GM12878 (cell line): ENCODE results near the gene AKT1. TPM values are rescaled to one million over a fixed set of nuclear protein-coding genes. Genes with fewer than 3 reads are reported as not detected.

Experiments used
- ATAC-seq: fragments of 200-7000 bp; cut with Tn5 transposase; 3 replicates; pipeline ENCODE4 v1.9.1; 2020; ENCODE audit warnings: mild to moderate bottlenecking, moderate library complexity
- BruUV-seq: library from RNA; stranded (reverse); fragments of 400-500 nt; replicated peaks from 2 replicates; lab custom pipeline; 2021; lab: Mats Ljungman, UMichigan
- CTCF ChIA-PET: fragments of 300-600 bp; sonication (Branson Sonifier 250); formaldehyde crosslinking; extraction: SDS; loops from one replicate; lab custom pipeline; 2021; ENCODE audit warnings: inconsistent platforms; lab: Yijun Ruan, JAX
- POLR2A ChIA-PET: fragments of 350-600 bp; formaldehyde crosslinking; extraction: SDS; loops from one replicate; lab custom pipeline; 2021; ENCODE audit warnings: inconsistent platforms; lab: Charles Lee
- RAD21 ChIA-PET: fragments of 300-600 bp; sonication (Branson Sonifier 250); formaldehyde crosslinking; loops from one replicate; lab custom pipeline; 2023; ENCODE audit warnings: antibody characterized with exemption; ENCODE audit not compliant: unreplicated experiment; lab: Charles Lee
- SMC1A ChIA-PET: fragments of 300-600 bp; sonication (Branson Sonifier 250); formaldehyde crosslinking; loops from one replicate; lab custom pipeline; 2023; ENCODE audit not compliant: unreplicated experiment, uncharacterized antibody; lab: Charles Lee
- DNase-seq: peaks from one replicate; pipeline ENCODE4 v3.0.0-alpha.2; 2011; ENCODE audit warnings: low read depth, low spot score
- FAIRE-seq: peaks from 3 replicates; lab custom pipeline; 2011; peaks lifted over from hg19 to GRCh38; lab: Jason Lieb, UNC
- H2AFZ ChIP-seq: 2 replicates; pipeline ENCODE4 v1.6.0; 2011; ENCODE audit warnings: low read depth, low read length, control low read depth; ENCODE audit not compliant: control insufficient read depth
- H3K27ac ChIP-seq: 2 replicates; pipeline ENCODE4 v1.5.1; 2011; ENCODE audit warnings: control low read depth; ENCODE audit not compliant: control insufficient read depth, insufficient read depth
- H3K27me3 ChIP-seq, 2 experiments: replicated peaks in 1 of 2; 2 replicates each; pipeline versions ENCODE4 v1.6.0 to v1.6.1; 2011; ENCODE audit warnings: low read length in 1 of 2; ENCODE audit not compliant: control insufficient read depth in 2 of 2, insufficient read depth in 2 of 2
- H3K36me3 ChIP-seq, 2 experiments: 2 replicates each; pipeline ENCODE4 v1.5.1; 2011; ENCODE audit warnings: low read length in 1 of 2; ENCODE audit not compliant: control insufficient read depth in 2 of 2, insufficient read depth in 2 of 2
- H3K4me1 ChIP-seq: 2 replicates; pipeline ENCODE4 v1.6.1; 2011; ENCODE audit warnings: mild to moderate bottlenecking, low read length, moderate library complexity, mixed read lengths; ENCODE audit not compliant: control insufficient read depth, insufficient read depth
- H3K4me2 ChIP-seq: 2 replicates; pipeline ENCODE4 v1.6.0; 2011; ENCODE audit warnings: control low read depth; ENCODE audit not compliant: control insufficient read depth, insufficient read depth
- H3K4me3 ChIP-seq: fragments of 200-600 bp; sonication (generic); 2 replicates; pipeline ENCODE4 v1.5.1; 2016
- H3K79me2 ChIP-seq: 2 replicates; pipeline ENCODE4 v1.6.0; 2011; ENCODE audit warnings: low read length; ENCODE audit not compliant: control insufficient read depth, insufficient read depth
- H3K9ac ChIP-seq: 2 replicates; pipeline ENCODE4 v1.8.0; 2011; ENCODE audit warnings: low read length, control low read depth, mixed read lengths; ENCODE audit not compliant: control insufficient read depth, insufficient read depth
- H3K9me3 ChIP-seq: replicated peaks from 3 replicates; pipeline ENCODE4 v1.5.1; 2011; ENCODE audit warnings: mild to moderate bottlenecking, low read length; ENCODE audit not compliant: control insufficient read depth, insufficient read depth
- H4K20me1 ChIP-seq: 2 replicates; pipeline ENCODE4 v1.6.0; 2011; ENCODE audit not compliant: control insufficient read depth, insufficient read depth
- BMI1 ChIP-seq: fragments of 450-650 bp; IDR thresholded peaks from 2 replicates; pipeline ENCODE4 v1.6.1; 2016; ENCODE audit warnings: mild to moderate bottlenecking, moderate library complexity, borderline replicate concordance
- CHD1 ChIP-seq: IDR thresholded peaks from 2 replicates; pipeline ENCODE4 v1.6.1; 2012; ENCODE audit warnings: low read depth, low read length, improper control_type of control experiment
- CHD2 ChIP-seq: IDR thresholded peaks from 2 replicates; pipeline ENCODE4 v1.6.1; 2011; ENCODE audit warnings: low read depth, low read length, improper control_type of control experiment, borderline replicate concordance
- EGR1 ChIP-seq, 2 experiments: IDR thresholded peaks; 1 replicate in 1 of 2; 2 replicates in 1 of 2; pipeline ENCODE4 v1.6.1; 2011 to 2012; ENCODE audit warnings: low read depth in 2 of 2, low read length in 2 of 2, borderline replicate concordance in 1 of 2, mild to moderate bottlenecking in 1 of 2, moderate library complexity in 1 of 2
- ETV6 ChIP-seq, 2 experiments: fragments of 450-650 bp in 1 of 2; IDR thresholded peaks in 1 of 2; conservative IDR thresholded peaks in 1 of 2; 2 replicates each; pipeline ENCODE4 v1.6.1; 2014; ENCODE audit warnings: antibody characterized with exemption in 1 of 2, borderline replicate concordance in 1 of 2, low read depth in 1 of 2, mild to moderate bottlenecking in 1 of 2, moderate library complexity in 1 of 2
- HCFC1 ChIP-seq: fragments of 150-350 bp; IDR thresholded peaks from 2 replicates; pipeline ENCODE4 v1.6.1; 2014; ENCODE audit warnings: low read length
- KAT2A ChIP-seq: conservative IDR thresholded peaks from 2 replicates; pipeline ENCODE4 v1.6.1; 2011; ENCODE audit warnings: low read depth, low read length; ENCODE audit not compliant: control insufficient read depth
- KDM1A ChIP-seq: fragments of 200-600 bp; sonication (generic); IDR thresholded peaks from 2 replicates; pipeline ENCODE4 v1.6.1; 2016; ENCODE audit warnings: borderline replicate concordance
- MEF2A ChIP-seq: IDR thresholded peaks from 2 replicates; pipeline ENCODE4 v1.6.1; 2011; ENCODE audit warnings: low read depth, mild to moderate bottlenecking, low read length, moderate library complexity; ENCODE audit not compliant: insufficient read depth
- POU2F2 ChIP-seq: IDR thresholded peaks from 3 replicates; pipeline ENCODE4 v1.6.1; 2011; ENCODE audit warnings: low read depth, mild to moderate bottlenecking, low read length, borderline replicate concordance
- SMC3 ChIP-seq: IDR thresholded peaks from 2 replicates; pipeline ENCODE4 v1.6.1; 2011; ENCODE audit warnings: low read length, improper control_type of control experiment, borderline replicate concordance
- ZNF24 ChIP-seq: fragments of 450-650 bp; IDR thresholded peaks from 2 replicates; pipeline ENCODE4 v1.6.1; 2017; ENCODE audit warnings: antibody characterized with exemption, mild to moderate bottlenecking
- WGBS: methylation state at CpG from one replicate; pipeline ENCODE4 v1.1.6; 2016; ENCODE audit warnings: low lambda C conversion rate; ENCODE audit not compliant: insufficient replicate concordance, insufficient coverage; ENCODE audit errors: missing lambda C conversion rate; 5-methylcytosine and 5-hydroxymethylcytosine counted together
- in situ Hi-C: fragments of 300-500 bp; cut with MboI; formaldehyde crosslinking; loops from 9 replicates; pipeline ENCODE4 v1.14.3; 2018; ENCODE audit warnings: mixed read lengths
- intact Hi-C: fragments of 100-400 bp; cut with micrococcal nuclease; formaldehyde crosslinking; loops from one replicate; pipeline ENCODE4 v1.14.2; 2022; ENCODE audit not compliant: unreplicated experiment
- polyA plus RNA-seq, 11 experiments: library from polyadenylated mRNA; depleted of rRNA in 4 of 11; unstranded in 6 of 11; stranded (reverse) in 5 of 11; fragments of >200 nt; fragmentation: Nextera tagmentation in 4 of 11; fragmentation: Illumina TruSeq in 1 of 11; extraction: Ambion mirVana in 4 of 11; extraction: Trizol in 1 of 11; gene quantifications; 1 replicate in 1 of 11; 2 replicates in 10 of 11; pipeline versions ENCODE4 v1.2.1 to v1.2.3, GENCODE V29; 2011 to 2016; ENCODE audit warnings: inconsistent platforms in 2 of 11, missing spikeins in 2 of 11, low read depth in 1 of 11
- total RNA-seq, 4 experiments: library from RNA; depleted of rRNA in 3 of 4; stranded (reverse); fragments of >200 nt in 3 of 4; fragmentation: Illumina TruSeq in 1 of 4; extraction: Trizol in 1 of 4; gene quantifications; 2 replicates each; pipeline versions ENCODE4 v1.2.1 to v1.2.3, GENCODE V29; 2013 to 2021
- TF ChIP-seq, protein P1 (sequence below): fragments of 450-650 bp; formaldehyde crosslinking; IDR thresholded peaks from 2 replicates; pipeline ENCODE4 v1.4.0; 2020; ENCODE audit warnings: mild to moderate bottlenecking, moderate library complexity
- TF ChIP-seq, protein P2 (sequence below): fragments of 450-650 bp; IDR thresholded peaks from 2 replicates; pipeline ENCODE4 v1.6.1; 2016; ENCODE audit warnings: mild to moderate bottlenecking

Gene AKT1
- total and polyA plus RNA-seq, 10 of the 15 experiments (the other 5 are each of a cell fraction or from before 2014, with no cell fraction given) = 0.63 to 110 (median 58.9) TPM

DNA sequence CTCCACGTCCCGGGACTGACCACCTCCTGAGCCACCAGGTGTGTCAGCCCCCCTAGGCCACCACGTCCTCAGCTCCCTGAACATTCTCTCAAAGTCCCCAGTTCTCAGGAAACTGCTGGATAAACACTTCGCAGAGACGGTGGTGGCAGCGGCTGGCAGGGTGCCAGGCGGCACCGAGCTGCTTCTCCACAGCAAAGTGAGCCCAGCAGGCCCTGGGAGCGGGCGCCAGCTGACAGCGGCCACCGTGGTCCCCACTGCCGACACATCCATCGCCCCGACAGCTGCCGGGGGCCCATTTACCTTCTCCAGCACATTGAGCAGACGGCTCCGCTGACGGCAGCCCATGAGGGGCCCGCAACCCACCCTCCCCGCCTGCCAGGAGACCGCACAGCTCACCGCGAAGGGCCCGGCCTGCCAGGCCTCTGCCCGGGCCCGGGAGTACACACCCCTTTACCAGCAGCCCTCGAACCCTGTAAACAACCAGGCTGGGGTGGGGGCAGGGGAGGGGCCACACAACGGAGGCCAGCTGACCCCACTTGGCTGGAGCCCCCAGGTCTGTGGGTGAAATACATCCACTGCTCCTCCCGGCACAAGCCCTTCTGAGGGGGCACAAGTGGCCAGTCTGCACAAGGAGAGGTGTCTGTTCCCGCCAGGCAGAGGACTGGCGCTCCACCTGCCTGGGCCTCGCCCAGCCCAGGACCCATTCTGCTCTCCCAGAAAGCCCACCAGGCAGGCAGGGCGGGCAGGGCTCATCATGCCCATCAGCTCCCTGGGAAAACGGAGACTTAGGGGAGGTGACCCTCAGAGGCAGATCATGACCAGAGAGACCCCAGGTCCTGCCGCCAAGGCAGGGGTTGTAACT is 10.5 kb downstream of the AKT1 start (continued):
- no peak for TF ChIP-seq EGR1 (IDR thresholded peaks at IDR 0.05; ENCODE audit: borderline replicate concordance in 1 of 2, low read depth in 2 of 2, low read length in 2 of 2)
- TF ChIP-seq HCFC1 = no peak
- no peak for TF ChIP-seq ZNF24
- no peak for TF ChIP-seq KAT2A

DNA sequence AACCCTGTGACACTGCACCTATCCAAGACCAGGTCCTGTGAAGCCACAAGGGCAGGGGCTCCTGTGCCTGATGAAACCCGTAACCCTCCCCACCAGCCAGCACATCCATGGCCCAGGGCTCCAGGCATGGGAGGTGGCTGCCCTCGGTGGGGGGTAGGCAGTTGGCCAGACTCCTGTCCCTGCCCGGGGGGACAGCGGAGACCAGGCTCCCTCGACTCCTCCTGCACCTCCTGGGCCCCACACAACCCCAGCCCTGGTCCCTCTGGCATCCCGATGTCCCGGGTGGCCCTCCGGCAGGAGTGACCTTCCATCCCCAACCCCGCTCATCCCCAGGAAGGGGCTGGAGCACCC is 11.4 kb downstream of the AKT1 start:
- H3K4me2 ChIP-seq = no peak overlapping the region
- no peak overlapping the region for H3K27ac ChIP-seq
- DNase-seq (no peak), FAIRE-seq (no peak), ATAC-seq (no peak)
- no peak overlapping the region for H3K9ac ChIP-seq
- no peaks in the 10 kb centered on the region for H3K4me1 ChIP-seq
- no peaks in the 10 kb centered on the region for H3K79me2 ChIP-seq
- ChIA-PET CTCF (no interaction called here), SMC1A (no interaction called here), RAD21 (no interaction called here), POLR2A (no interaction called here)
- no peaks in the 10 kb centered on the region for H3K27me3 ChIP-seq
- peaks cover 3% of the 10 kb centered on the region; the same call in 1 of the 2 replicates for H4K20me1 ChIP-seq
- BruUV-seq = no TSS peak
- H3K4me3 ChIP-seq = no peak overlapping the region
- H2AFZ ChIP-seq = no peak overlapping the region
- peaks cover 0 to 4% of the 10 kb centered on the region in 2 experiments; a peak in 2 of 4 replicates for H3K36me3 ChIP-seq
- intact Hi-C loops (no loop called here), in situ Hi-C loops (no loop called here)
- H3K9me3 ChIP-seq = no peaks in the 10 kb centered on the region
- 100% methylated on average over 9 of the region's 9 CpGs for WGBS
- TF ChIP-seq, protein P1, sequence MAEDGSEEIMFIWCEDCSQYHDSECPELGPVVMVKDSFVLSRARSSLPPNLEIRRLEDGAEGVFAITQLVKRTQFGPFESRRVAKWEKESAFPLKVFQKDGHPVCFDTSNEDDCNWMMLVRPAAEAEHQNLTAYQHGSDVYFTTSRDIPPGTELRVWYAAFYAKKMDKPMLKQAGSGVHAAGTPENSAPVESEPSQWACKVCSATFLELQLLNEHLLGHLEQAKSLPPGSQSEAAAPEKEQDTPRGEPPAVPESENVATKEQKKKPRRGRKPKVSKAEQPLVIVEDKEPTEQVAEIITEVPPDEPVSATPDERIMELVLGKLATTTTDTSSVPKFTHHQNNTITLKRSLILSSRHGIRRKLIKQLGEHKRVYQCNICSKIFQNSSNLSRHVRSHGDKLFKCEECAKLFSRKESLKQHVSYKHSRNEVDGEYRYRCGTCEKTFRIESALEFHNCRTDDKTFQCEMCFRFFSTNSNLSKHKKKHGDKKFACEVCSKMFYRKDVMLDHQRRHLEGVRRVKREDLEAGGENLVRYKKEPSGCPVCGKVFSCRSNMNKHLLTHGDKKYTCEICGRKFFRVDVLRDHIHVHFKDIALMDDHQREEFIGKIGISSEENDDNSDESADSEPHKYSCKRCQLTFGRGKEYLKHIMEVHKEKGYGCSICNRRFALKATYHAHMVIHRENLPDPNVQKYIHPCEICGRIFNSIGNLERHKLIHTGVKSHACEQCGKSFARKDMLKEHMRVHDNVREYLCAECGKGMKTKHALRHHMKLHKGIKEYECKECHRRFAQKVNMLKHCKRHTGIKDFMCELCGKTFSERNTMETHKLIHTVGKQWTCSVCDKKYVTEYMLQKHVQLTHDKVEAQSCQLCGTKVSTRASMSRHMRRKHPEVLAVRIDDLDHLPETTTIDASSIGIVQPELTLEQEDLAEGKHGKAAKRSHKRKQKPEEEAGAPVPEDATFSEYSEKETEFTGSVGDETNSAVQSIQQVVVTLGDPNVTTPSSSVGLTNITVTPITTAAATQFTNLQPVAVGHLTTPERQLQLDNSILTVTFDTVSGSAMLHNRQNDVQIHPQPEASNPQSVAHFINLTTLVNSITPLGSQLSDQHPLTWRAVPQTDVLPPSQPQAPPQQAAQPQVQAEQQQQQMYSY (CRISPR knock-in tag) = no peak
- no peak for TF ChIP-seq CHD2
- TF ChIP-seq MEF2A = no peak
- TF ChIP-seq, protein P2, sequence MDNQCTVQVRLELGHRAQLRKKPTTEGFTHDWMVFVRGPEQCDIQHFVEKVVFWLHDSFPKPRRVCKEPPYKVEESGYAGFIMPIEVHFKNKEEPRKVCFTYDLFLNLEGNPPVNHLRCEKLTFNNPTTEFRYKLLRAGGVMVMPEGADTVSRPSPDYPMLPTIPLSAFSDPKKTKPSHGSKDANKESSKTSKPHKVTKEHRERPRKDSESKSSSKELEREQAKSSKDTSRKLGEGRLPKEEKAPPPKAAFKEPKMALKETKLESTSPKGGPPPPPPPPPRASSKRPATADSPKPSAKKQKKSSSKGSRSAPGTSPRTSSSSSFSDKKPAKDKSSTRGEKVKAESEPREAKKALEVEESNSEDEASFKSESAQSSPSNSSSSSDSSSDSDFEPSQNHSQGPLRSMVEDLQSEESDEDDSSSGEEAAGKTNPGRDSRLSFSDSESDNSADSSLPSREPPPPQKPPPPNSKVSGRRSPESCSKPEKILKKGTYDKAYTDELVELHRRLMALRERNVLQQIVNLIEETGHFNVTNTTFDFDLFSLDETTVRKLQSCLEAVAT = no peak
- no peak for TF ChIP-seq KDM1A
- TF ChIP-seq CHD1 = no peak
- TF ChIP-seq BMI1 = no peak
- no peak for TF ChIP-seq SMC3
- no peak for TF ChIP-seq ETV6 (conservative IDR thresholded peaks at IDR 0.05 in 1 of 2, IDR thresholded peaks at IDR 0.05 in 1 of 2; ENCODE audit: borderline replicate concordance in 1 of 2, low read depth in 1 of 2)
- no peak for TF ChIP-seq POU2F2
